Activated CD4-positive, alpha-beta T cell treated with anti-CD3 and anti-CD28 coated beads, Interleukin-2, amount 50 U/mL, for 4 hours (primary cell): ENCODE measurements around the gene POLD4.
"Not testable (repeated sequence)": the region's sequence is repeated elsewhere in the genome, so short reads cannot be mapped to it uniquely, and the experiment has no call there.

Source experiments
- DNase-seq, 2 experiments: peaks; one replicate each; pipeline ENCODE4 v3.0.0-alpha.2; 2020

Gene POLD4

DNA sequence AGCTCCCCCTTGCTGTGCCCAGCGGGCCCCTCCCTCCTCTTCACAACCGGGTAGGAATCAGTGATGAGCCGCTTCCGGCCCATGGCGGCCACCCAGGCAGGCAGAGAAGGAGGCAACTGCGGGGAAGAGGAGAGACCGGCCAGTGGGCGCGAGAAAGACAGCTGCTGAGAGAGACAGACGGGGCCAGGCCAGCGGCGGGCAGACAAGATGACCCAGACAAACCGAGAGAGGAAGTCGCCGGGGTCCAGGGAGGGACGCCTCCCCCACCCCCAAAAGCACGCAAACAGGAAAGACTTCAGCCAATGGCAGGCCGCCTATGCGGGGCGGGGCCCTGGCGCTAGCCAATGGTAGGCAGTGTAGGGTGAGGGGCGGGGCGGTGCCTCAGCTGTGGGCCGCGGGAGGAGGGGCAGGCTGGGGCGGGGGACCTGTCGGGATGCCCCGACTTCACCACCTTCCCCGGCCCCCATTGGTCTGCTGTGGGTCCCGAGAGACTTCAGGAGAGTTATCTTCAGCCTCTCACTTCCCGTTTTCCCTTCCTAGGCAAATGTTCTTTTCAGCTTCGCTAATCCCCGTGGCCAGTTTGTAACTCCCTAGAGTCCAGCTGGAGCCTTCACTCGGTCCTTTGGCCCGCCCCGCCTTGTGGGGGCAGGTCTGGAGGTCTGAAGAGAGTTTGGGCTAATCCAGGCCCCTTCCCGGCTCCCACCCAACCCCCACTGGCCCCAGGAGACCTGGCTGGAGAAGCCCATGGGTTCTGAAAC, at the start of gene POLD4:
Gene POLD4 (minus strand): TSS at position 230 of the 758 bp plus-strand sequence. CDS start 147 bp downstream, at position 83.
- DNase-seq: peak; percentile 94

DNA sequence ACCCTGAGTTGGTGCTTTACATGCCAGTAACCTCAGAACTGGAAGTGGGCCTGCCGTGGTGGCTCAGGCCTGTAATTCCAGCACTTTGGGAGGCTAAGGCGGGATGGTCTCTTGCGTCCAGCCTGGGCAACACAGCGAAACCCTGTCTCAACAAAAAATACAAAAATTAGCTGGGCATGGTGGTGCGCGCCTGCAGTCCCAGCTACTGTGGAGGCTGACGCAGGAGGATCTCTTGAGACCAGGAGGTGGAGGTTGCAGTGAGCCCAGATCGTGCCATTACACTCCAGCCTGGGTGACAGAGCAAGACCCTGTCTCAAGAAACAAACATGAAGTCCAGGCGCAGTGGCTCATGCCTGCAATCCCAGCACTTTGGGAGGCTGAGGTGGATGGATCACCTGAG, 49.7 kb upstream of the POLD4 start:
- DNase-seq: not testable (repeated sequence)

DNA sequence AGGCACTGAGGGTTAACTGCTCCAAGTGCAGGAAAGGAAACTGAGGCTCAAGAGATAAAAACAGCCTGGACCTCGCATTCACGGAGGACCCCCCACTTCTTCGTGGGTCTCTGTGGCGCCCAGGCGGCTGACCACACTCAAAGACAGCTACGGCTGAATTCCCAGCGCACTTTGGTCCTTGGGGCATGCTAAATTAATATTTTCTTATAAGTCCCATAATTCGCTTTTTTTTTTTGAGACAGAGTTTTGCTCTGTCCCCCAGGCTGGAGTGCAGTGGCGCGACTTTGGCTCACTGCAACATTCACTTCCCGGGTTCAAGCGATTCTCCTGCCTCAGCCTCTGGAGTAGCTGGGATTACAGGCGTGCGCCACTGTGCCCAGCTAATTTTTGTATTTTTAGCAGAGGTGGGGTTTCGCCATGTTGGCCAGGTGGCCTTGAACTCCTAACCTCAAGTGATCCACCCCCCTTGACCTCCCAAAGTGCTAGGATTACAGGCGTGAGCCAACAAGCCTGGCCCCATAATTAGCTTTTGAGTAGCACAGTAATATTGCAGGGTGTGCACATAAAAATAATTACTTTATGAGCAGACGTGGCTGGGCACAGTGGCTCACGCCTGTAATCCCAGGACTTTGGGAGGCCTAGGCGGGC, 49.0 kb upstream of the POLD4 start:
- not testable (repeated sequence) for DNase-seq

DNA sequence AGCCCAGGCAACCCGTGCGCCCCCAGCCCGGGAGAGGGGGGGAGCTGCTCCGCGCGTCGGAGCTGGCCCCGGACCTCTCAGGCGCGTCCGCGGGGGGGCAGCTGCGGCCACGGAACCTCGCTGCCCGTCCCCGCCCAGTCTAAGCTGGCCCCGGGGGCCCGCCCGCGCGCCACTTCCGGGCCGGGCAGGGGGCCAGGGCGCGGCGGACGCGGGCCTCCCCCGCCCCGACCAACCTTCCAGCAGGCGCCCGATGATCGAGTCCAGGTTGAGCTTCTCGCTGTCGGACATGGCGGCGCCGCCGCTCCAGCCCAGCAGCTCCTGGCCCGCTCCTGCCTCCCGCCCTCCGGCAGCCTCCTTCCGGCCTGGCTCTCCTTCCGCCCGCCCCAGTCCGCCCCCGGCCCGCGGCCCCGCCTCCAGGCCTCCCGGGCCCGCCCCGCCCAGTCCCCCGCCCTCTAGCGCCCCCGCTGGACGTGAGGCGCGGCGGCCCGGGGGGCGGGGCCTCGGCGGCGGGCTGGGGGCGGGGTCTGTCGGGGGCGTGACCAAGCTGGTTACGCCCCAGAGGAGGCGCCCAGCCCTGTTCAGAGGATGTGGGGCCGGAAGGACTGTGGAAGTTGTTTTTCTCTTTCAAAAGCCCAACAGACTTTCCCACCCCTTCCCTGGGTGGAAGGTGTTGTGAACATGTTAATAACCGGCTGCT, 48.3 kb upstream of the POLD4 start, which contains the start of gene PPP1CA:
Gene PPP1CA (minus strand): TSS at position 364 of the 697 bp plus-strand sequence. CDS start 76 bp downstream, at position 288.
- DNase-seq: peak; percentile 87 to 88

DNA sequence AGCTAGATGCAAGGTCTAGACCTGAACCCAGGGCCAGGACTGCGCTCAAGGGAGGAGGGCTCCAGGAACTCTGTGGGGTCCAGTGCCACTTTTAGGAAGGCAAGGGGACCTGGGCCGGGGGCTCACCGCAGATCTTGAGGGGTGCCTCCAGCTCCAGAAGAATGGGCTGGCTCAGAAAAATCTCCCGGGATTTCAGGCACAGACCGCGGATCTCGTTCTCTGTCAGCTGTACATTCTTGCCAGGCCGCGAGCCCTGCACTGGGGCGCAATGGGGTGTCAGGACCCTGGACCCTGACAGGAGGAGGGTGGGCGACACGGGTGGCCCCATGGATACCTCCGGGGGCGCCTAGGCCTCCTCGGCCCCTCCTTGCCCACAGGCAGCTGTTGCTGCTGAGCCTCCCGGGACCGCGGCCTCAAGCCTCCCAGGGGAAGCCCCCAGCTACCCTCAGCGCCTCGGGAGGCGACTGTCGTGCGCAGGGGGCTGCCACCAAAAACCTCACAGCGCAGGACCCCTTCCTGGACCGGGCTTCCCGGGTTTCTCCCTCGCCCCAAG, 47.7 kb upstream of the POLD4 start:
- DNase-seq: no peak

DNA sequence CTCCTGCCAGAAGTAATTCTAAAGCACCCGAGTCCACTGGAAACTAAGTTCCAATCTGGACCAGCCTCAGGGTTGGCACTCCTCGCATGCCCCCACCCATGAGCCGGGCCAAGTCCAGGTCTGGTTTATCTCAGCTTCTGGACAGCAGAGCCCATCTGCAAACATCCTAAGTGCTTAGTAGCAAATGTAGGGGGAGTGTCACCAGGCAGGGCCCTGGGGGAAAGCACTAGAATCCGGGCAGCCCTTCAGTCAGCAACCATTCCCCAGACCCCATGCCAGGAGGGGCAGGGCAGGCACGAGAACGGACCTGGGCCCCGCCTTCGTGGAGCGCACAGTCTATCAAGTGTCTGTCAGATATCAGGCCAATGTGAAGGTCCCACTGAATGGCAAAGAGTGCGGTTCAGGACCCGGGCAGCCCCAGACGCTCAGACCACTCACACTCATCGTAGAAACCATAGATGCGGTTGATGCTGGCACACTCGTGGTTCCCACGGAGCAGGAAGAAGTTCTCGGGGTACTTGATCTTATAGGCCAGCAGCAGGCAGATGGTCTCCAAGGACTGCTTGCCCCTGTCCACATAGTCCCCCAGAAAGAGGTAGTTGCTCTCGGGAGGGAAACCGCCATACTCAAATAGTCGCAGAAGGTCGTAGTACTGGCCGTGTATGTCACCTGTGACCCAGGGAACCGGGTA, 47.0 kb upstream of the POLD4 start:
- DNase-seq: no peak

DNA sequence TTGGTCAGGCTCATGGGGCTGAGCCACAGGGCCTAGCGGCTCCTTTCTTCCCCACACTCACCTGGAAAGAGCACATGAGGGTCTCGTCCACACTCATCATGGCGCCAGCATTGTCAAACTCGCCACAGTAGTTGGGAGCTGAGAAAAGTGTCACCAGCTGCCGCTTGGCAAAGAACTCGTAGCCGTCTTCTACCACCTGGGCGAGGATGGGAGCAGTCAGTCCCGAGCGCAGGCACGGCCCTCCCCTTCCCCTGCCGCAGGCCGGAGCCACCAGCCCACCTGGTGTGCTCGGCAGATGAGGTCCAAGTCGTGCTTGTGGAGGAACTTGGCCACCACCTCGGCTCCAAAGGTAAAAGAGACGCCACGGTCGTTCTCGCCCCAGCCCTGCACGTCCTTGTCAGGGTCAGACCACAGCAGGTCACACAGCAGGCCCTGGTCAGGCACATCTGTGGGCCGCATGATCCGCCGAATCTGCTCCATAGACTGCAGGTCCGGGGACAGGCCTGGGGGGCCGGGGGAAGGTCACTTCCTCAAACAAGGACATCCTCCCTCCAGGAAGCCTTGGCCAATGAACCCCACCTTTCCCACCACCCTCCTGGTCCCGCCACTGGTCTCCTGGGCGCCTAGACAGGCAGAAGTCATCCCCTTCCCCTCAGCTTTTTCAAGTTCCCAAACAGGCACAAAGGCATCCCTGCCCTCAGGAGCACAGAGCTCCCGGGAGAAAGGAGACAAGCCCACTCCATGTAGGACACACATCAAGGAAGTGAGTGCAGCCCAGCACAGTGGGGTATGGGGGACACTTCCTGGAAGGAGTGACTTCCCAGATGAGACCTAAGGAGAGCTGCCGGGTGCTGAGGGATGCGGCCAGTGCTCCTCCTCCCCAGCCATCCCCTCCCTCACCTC, 45.6 kb upstream of the POLD4 start:
- no peak for DNase-seq

DNA sequence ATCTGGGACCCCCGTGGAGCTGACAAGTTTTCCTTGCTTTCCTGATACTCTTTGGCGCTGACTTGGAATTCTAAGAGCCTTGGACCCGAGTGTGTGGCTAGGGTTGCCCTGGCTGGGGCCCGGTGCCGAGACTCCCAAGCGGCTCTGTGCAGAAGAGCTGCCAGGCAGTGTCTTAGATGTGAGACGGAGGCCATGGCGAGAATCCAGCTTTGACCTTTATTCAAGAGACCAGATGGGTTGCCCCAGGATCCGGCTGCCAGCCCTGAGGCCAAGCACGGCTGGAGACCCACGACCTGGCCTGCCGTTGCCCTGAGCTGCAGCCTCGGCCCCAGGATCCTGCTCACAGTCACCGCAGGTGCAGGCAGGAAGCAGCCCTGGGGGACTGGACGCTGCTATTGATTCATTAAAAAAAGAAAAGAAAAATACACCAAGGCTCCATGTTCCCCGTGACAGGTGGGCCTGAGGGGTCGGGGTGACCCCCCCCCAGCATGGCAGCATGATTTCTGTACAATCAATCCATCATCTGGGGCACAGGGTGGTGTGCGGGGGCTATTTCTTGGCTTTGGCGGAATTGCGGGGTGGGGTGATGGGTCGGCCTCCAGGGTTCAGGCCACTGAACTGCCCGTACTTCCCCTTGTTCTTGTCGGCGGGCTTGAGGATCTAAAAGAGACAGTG, 44.8 kb upstream of the POLD4 start:
- DNase-seq: no peak

DNA sequence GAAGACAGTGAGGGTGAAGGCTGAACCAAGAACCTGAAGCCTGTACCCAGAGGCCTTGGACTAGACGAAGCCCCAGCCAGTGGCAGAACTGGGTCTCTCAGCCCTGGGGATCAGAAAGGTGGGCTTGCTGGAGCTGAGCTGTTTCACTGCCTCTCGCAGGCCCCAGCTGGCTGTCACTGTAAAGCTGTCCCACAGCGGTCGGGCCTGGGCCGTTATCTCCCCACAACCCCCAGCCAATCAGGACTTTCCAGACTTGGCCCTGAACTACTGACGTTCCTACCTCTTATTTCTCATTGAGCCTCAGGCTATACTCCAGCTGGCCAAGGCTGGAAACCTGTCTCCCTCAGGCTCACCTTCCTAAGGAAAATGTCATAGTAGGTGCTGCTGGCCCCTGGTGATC, 44.2 kb upstream of the POLD4 start:
- DNase-seq: no peak

DNA sequence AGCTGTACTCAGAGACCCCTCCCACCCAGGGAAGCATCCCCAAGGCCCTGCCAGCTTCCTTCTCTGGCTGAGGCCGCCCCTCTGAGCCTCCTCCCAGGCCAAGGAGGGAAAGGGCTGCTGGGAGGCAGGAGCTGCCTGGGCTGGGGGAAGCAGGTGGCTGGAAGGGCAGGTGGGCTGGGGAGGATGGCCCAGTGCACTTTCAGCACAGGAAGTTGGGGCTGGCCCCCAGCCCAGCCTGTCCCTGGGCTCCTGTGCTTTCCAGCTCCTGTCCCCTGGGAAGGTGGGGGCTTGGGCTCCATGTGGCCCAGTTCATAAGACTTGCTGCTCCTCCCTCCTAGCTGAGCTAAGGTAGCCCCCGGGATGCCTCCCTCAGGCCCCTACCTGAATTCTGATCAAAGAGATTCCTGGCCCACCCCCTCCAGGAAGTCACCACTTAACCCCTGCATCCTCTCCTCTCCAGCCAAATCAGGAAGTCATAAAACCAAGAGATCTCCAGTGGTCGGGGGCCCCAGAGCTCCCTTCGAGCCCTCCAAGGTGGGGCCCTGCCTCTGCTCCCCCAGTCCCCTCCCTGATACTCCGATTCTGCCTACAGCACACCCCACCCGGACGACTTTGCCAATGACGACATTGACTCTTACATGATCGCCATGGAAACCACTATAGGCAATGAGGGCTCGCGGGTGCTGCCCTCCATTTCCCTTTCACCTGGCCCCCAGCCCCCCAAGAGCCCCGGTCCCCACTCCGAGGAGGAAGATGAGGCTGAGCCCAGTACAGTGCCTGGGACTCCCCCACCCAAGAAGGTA, 43.4 kb upstream of the POLD4 start:
- DNase-seq: no peak

DNA sequence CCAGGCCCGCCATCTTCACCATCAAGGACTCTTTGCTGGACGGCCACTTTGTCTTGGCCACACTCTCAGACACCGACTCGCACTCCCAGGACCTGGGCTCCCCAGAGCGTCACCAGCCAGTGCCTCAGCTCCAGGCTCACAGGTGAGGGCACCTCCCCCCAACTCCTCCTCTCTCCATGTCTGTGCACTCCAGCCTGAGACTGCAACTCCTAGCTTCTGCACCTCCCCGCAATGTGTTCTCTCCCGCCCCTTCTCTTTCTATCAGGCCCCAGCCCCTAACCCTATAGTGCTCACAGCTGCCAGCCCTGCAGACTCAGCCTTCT, 42.9 kb upstream of the POLD4 start:
- DNase-seq: no peak

DNA sequence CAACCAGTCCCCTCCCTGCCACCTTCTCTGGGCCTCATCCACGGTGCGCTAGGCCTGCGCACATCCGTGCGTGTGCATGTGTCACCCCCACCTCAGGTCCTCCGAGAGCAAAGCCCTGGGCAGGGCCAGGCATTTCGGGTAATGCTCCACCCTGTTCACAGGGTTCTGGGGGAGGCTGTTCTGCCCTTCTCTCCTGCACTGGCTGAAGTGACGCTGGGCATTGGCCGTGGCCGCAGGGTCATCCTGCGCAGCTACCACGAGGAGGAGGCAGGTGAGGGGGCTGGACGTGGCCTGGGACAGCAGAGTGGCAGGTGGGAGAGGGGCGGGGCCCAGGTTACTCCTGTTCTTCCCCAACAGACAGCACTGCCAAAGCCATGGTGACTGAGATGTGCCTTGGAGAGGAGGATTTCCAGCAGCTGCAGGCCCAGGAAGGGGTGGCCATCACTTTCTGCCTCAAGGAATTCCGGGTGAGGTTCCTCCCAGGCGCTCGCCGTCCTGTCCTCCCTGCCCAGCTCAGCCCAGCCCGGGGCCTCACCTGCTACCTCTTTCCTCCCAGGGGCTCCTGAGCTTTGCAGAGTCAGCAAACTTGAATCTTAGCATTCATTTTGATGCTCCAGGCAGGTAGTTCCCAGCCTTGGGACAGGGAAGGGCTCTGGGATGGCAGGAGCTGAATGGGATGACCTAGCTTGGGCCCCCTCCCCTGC, 42.4 kb upstream of the POLD4 start:
- DNase-seq: no peak

DNA sequence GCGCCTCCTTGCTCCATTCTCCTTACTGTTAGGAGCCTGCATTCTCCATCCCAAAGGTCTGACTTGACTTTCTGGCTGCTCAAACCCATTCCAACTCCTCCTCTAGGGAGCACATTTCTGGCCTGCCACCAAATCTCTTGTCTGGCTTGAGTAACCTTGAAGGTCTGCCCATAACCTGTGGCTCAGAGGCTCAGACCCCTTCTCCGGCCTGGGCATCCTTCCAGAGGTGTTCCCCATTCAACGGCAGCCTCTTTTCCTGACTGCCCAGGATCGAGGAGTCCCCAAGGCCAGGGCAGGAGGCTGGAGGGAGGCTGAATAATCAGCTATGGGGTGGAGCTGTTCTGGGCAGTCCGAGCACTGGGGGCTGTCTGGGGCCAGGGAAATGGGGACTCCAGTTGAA, 40.6 kb upstream of the POLD4 start:
- no peak for DNase-seq

DNA sequence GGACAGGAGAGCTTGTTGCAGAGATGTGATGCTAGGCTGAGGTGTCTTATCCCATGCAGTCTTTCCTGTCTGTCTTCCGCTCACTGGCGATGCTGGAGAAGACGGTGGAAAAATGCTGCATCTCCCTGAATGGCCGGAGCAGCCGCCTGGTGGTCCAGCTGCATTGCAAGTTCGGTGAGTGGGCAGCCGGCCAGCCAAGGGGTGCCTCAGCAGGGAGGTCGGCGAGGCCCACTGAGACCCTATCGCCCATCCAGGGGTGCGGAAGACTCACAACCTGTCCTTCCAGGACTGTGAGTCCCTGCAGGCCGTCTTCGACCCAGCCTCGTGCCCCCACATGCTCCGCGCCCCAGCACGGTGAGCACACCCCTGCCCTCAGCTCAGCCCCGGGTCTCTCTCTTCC, 40.1 kb upstream of the POLD4 start:
- no peak for DNase-seq

DNA sequence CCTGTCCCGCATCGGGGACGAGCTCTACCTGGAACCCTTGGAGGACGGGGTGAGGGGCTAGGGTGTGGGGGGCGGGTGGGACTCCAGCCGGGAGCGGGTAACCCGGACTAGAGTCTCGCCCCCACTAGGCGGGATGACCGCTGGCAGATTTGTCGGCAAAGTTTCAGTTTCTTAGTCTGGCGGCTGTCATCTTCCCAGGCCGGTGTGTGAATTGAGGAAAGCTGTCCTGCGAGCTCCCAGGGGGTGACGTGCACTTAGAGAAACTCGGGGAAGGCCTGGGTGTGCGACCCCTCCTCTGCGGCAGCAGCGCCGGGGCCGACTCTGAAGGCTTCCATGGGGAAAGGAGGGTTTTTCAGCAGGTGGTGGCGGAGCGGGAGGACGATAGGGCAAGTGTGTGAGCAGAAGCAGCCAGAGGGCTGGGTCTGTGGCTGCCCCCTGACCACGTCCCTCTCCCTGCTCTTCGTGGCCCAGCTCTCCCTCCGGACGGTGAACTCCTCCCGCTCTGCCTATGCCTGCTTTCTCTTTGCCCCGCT, 38.9 kb upstream of the POLD4 start:
- no peak for DNase-seq

DNA sequence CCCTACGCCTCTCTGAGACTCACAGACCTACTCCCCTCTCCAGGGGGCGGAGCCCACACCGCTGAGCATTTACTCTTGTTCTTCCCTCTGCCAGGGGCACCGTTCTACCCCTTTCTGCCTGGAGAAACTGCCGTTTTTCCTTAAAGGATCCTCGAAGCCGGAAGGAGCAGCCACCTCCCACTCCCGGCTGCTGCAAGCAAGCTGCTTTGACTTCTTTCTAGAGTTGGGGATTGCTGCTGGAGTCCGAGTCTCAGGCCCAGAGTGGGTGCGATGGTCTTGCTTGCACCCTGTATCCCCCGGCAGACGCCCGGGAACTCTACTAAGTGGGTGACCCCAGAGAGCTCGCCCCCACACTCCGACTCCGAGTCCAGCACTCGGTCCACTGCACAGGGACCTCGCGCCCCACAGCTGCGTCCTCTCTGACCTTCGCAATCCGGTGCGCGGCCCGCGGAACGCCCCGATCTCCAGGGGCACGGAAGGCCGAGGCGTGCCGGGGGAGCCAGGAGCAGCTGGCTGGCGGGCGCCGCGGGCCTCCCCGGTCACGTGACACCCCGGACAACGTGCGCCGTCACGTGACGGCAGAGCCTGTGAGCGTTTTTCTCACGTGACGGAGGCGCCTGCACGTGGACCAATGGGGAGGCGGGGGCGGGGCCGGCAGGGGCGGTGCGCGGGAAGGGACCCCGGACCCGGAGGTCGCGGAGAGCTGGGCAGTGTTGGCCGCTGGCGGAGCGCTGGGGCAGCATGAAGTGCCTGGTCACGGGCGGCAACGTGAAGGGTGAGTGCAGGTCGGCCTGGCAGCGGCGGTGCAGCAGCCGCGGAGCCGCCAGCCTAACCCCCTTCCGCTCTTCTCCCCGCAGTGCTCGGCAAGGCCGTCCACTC, 38.2 kb upstream of the POLD4 start, which contains the start of gene RAD9A:
Gene RAD9A (plus strand): TSS at position 683 of the 879 bp plus-strand sequence. CDS start 59 bp downstream, at position 742.
- peak; percentile 88 for DNase-seq

DNA sequence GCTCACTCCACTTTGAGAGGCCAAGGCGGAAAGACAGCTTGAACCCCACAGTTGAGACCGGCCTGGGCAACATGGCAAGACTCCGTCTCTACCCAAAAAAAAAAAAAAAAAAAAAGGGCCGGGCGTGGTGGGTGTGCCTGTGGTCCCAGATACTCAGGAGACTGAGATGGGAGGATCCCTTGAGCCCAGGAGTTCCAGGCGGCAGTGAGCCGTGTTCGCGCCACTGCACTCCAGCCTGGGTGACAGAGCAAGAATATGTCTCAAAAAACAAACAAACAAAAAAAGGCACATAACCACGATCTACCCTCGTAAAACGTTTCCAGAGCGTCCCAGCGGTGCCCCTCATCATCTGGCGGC, 37.6 kb upstream of the POLD4 start:
- DNase-seq: no peak

DNA sequence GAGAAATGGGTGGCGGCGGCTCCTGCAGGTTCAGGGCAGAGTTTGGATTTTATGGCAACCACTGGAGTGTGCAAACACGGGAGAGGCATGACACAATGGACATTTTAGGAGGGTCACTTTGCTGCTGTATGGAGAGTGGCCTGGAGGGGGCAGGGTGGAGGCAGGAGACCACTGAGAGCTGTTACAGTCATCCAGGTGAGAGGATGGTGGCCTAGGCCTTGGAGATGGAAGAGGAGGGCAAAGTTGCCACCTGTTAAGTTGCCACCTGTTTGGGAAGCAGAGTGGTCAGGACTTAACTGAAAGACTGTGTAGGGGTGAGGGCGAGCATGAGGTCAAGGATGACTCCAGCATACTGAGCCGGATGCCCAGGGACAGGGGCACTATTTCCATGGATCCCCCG, 36.1 kb upstream of the POLD4 start:
- peak; percentile 56 for DNase-seq
